Immature natural killer cell (primary cell): ENCODE data around the gene CBY3. TPM values are rescaled to one million over a fixed set of nuclear protein-coding genes. Genes with fewer than 3 reads are reported as not detected.
"Not testable (repeated sequence)": the region's sequence is repeated elsewhere in the genome, so short reads cannot be mapped to it uniquely, and the experiment has no call there.

Source experiments
- DNase-seq, 3 donors: peaks; one replicate each; pipeline ENCODE4 v3.0.0; 2022; ENCODE audit warnings: mixed read lengths in 1 of 3
- H3K27ac Mint-ChIP-seq, 6 donors: one replicate each; pipeline ENCODE4 v1.8.0; 2020; ENCODE audit warnings: mixed read lengths in 6 of 6, mild to moderate bottlenecking in 5 of 6, inconsistent platforms in 4 of 6, moderate library complexity in 3 of 6
- H3K27me3 Mint-ChIP-seq, 3 donors: one replicate each; pipeline ENCODE4 v1.8.0; 2020 to 2021; ENCODE audit warnings: low read depth in 3 of 3, mild to moderate bottlenecking in 3 of 3, mixed read lengths in 3 of 3, moderate library complexity in 3 of 3, inconsistent platforms in 1 of 3
- H3K36me3 Mint-ChIP-seq, 3 donors: one replicate each; pipeline ENCODE4 v1.8.0; 2020; ENCODE audit warnings: mixed read lengths in 3 of 3, inconsistent platforms in 2 of 3, mild to moderate bottlenecking in 2 of 3
- H3K4me1 Mint-ChIP-seq, 2 donors: one replicate each; pipeline ENCODE4 v1.8.0; 2020; ENCODE audit warnings: inconsistent platforms in 2 of 2, mild to moderate bottlenecking in 2 of 2, mixed read lengths in 2 of 2, moderate library complexity in 1 of 2
- H3K4me3 Mint-ChIP-seq, 5 donors: one replicate each; pipeline ENCODE4 v1.8.0; 2020; ENCODE audit warnings: mild to moderate bottlenecking in 5 of 5, mixed read lengths in 5 of 5, inconsistent platforms in 3 of 5, moderate library complexity in 3 of 5
- H3K9me3 Mint-ChIP-seq, 6 donors: one replicate each; pipeline ENCODE4 v1.8.0; 2020; ENCODE audit warnings: mild to moderate bottlenecking in 6 of 6, mixed read lengths in 6 of 6, inconsistent platforms in 4 of 6, moderate library complexity in 3 of 6
- polyA plus RNA-seq, 3 donors: library from polyadenylated mRNA; unstranded; fragments of 300-500 nt; fragmentation: Illumina TruSeq; gene quantifications; one replicate each; pipeline ENCODE4 v1.2.3, GENCODE V29; 2021

The CBY3 gene
- polyA plus RNA-seq, 3 donors from 2014 or later: 0.56 to 1.3 (median 0.86) TPM

GRCh38 chr5:179653135-179653534 is 27.7 kb downstream of the CBY3 start:
- H3K36me3 Mint-ChIP-seq, H3K27me3 Mint-ChIP-seq, H3K4me1 Mint-ChIP-seq, H3K4me3 Mint-ChIP-seq, DNase-seq, H3K9me3 Mint-ChIP-seq, H3K27ac Mint-ChIP-seq: not testable (repeated sequence)

- H3K27ac Mint-ChIP-seq: not testable (repeated sequence)
Measured at GRCh38 chr5:179650245-179650644, 30.6 kb downstream of the CBY3 start.

GRCh38 chr5:179649166-179649703 is 31.6 kb downstream of the CBY3 start:
- H3K27me3 Mint-ChIP-seq, H3K9me3 Mint-ChIP-seq, H3K4me3 Mint-ChIP-seq, H3K36me3 Mint-ChIP-seq, DNase-seq, H3K27ac Mint-ChIP-seq, H3K4me1 Mint-ChIP-seq: not testable (repeated sequence)

More at GRCh38 chr5:179650245-179650644, 30.6 kb downstream of the CBY3 start:
- not testable (repeated sequence) for DNase-seq, H3K9me3 Mint-ChIP-seq, H3K4me3 Mint-ChIP-seq, H3K36me3 Mint-ChIP-seq, H3K27me3 Mint-ChIP-seq, H3K4me1 Mint-ChIP-seq

- Mint-ChIP-seq H3K27ac (no peak overlapping the region), H3K9me3 (no peaks in the 10 kb centered on the region), H3K36me3 (no peaks in the 10 kb centered on the region), H3K4me3 (no peak overlapping the region), H3K4me1 (no peaks in the 10 kb centered on the region), H3K27me3 (no peaks in the 10 kb centered on the region)
- DNase-seq: no peak
Measured at GRCh38 chr5:179648410-179648809, 32.4 kb downstream of the CBY3 start.

- H3K27me3 Mint-ChIP-seq, H3K4me3 Mint-ChIP-seq, H3K4me1 Mint-ChIP-seq: not testable (repeated sequence)
Measured at GRCh38 chr5:179644766-179645165, 36.1 kb downstream of the CBY3 start.

GRCh38 chr5:179643141-179643920 is 37.5 kb downstream of the CBY3 start:
- DNase-seq, H3K4me3 Mint-ChIP-seq, H3K27ac Mint-ChIP-seq, H3K9me3 Mint-ChIP-seq, H3K27me3 Mint-ChIP-seq, H3K4me1 Mint-ChIP-seq, H3K36me3 Mint-ChIP-seq: not testable (repeated sequence)

More at GRCh38 chr5:179644766-179645165, 36.1 kb downstream of the CBY3 start:
- H3K9me3 Mint-ChIP-seq, H3K36me3 Mint-ChIP-seq, H3K27ac Mint-ChIP-seq, DNase-seq: not testable (repeated sequence)

- H3K4me3 Mint-ChIP-seq, H3K9me3 Mint-ChIP-seq, H3K4me1 Mint-ChIP-seq, H3K36me3 Mint-ChIP-seq, H3K27me3 Mint-ChIP-seq, DNase-seq: not testable (repeated sequence)
- peak overlapping the region in 1 of 6 donors; percentile 55 for H3K27ac Mint-ChIP-seq
Measured at GRCh38 chr5:179642626-179643025, 38.2 kb downstream of the CBY3 start.

GRCh38 chr5:179641745-179642144 is 39.1 kb downstream of the CBY3 start:
- H3K27me3 Mint-ChIP-seq, H3K9me3 Mint-ChIP-seq, H3K4me3 Mint-ChIP-seq, H3K27ac Mint-ChIP-seq, H3K36me3 Mint-ChIP-seq, H3K4me1 Mint-ChIP-seq, DNase-seq: not testable (repeated sequence)

GRCh38 chr5:179639296-179639695 is 41.5 kb downstream of the CBY3 start:
- H3K27me3 Mint-ChIP-seq, H3K4me3 Mint-ChIP-seq, DNase-seq, H3K9me3 Mint-ChIP-seq, H3K27ac Mint-ChIP-seq, H3K36me3 Mint-ChIP-seq, H3K4me1 Mint-ChIP-seq: not testable (repeated sequence)

GRCh38 chr5:179634370-179635172 is 46.3 kb downstream of the CBY3 start:
- not testable (repeated sequence) for H3K9me3 Mint-ChIP-seq, H3K36me3 Mint-ChIP-seq, H3K4me1 Mint-ChIP-seq, H3K27ac Mint-ChIP-seq, DNase-seq, H3K27me3 Mint-ChIP-seq, H3K4me3 Mint-ChIP-seq

GRCh38 chr5:179633501-179634369 is 47.1 kb downstream of the CBY3 start:
- not testable (repeated sequence) for H3K36me3 Mint-ChIP-seq, H3K27me3 Mint-ChIP-seq, H3K9me3 Mint-ChIP-seq, DNase-seq, H3K27ac Mint-ChIP-seq, H3K4me1 Mint-ChIP-seq
- H3K4me3 Mint-ChIP-seq: peak overlapping the region in 2 of 5 donors; percentile 40 to 44
